Spleen (tissue), 11 donors: ENCODE measurements around the gene NADK2. TPM values are rescaled to one million over a fixed set of nuclear protein-coding genes. Genes with fewer than 3 reads are reported as not detected.

Experiments
- DNase-seq: peaks from one replicate; pipeline ENCODE4 v3.0.0-alpha.2; 2020
- H3K27ac ChIP-seq, 8 donors: fragments of 200-600 bp; sonication (generic) in 7 of 8; 1 replicate in 4 of 8; 2 replicates in 4 of 8; pipeline versions ENCODE4 v1.5.0 to v1.8.0; 2016 to 2021; ENCODE audit warnings: inconsistent platforms in 4 of 8, mild to moderate bottlenecking in 4 of 8, moderate library complexity in 1 of 8
- H3K27me3 ChIP-seq, 7 donors: fragments of 200-600 bp; sonication (generic) in 6 of 7; replicated peaks in 1 of 7; 1 replicate in 4 of 7; 2 replicates in 3 of 7; pipeline versions ENCODE4 v1.5.0 to v1.8.0; 2016 to 2021; ENCODE audit warnings: inconsistent platforms in 3 of 7, mild to moderate bottlenecking in 1 of 7
- H3K36me3 ChIP-seq, 6 donors: fragments of 200-600 bp; sonication (generic) in 5 of 6; 1 replicate in 4 of 6; 2 replicates in 2 of 6; pipeline versions ENCODE4 v1.5.0 to v1.8.0; 2016 to 2021; ENCODE audit warnings: inconsistent platforms in 2 of 6
- H3K4me1 ChIP-seq, 6 donors: fragments of 200-600 bp; sonication (generic) in 5 of 6; 1 replicate in 3 of 6; 2 replicates in 3 of 6; pipeline versions ENCODE4 v1.5.0 to v1.8.0; 2016 to 2021; ENCODE audit warnings: inconsistent platforms in 3 of 6
- H3K4me3 ChIP-seq, 8 donors: fragments of 200-600 bp; sonication (generic) in 7 of 8; 1 replicate in 4 of 8; 2 replicates in 4 of 8; pipeline versions ENCODE4 v1.5.0 to v1.8.0; 2016 to 2021; ENCODE audit warnings: inconsistent platforms in 4 of 8, mild to moderate bottlenecking in 4 of 8, moderate library complexity in 2 of 8
- H3K9me3 ChIP-seq, 8 donors: fragments of 200-600 bp; sonication (generic) in 7 of 8; 1 replicate in 4 of 8; 2 replicates in 4 of 8; pipeline versions ENCODE4 v1.5.0 to v1.8.0; 2016 to 2021; ENCODE audit warnings: inconsistent platforms in 4 of 8
- POLR2A ChIP-seq, 3 donors: fragments of 450-650 bp; IDR thresholded peaks; one replicate each; pipeline ENCODE4 v1.5.1; 2017; ENCODE audit warnings: antibody characterized with exemption in 3 of 3, mild to moderate bottlenecking in 1 of 3
- POLR2AphosphoS5 ChIP-seq, 3 donors: sonication (generic); formaldehyde crosslinking; IDR thresholded peaks; one replicate each; pipeline ENCODE4 v1.5.1; 2017; ENCODE audit warnings: antibody characterized with exemption in 3 of 3
- WGBS, 5 donors: extraction: QIAGEN DNeasy Blood & Tissue Kit in 3 of 5; methylation state at CpG; one replicate each; pipeline versions ENCODE4 v1.1.5 to v1.1.7; 2013 to 2018; 5-methylcytosine and 5-hydroxymethylcytosine counted together
- intact Hi-C: fragments of 100-400 bp; cut with DNase I; formaldehyde crosslinking; loops from one replicate; pipeline ENCODE4 v1.15.0; 2023; ENCODE audit warnings: low total_unique reads
- polyA plus RNA-seq, 3 donors: library from polyadenylated mRNA; stranded (reverse); fragments of 200-250 nt; gene quantifications; one replicate each; pipeline ENCODE4 v1.2.1, GENCODE V29; 2013
- total RNA-seq, 7 donors: library from RNA; depleted of rRNA in 3 of 7; stranded (reverse); fragments of >200 nt in 3 of 7; fragmentation: NEBNext Ultra II Directional in 4 of 7; extraction: Animal tissue kit (Norgen Biotek cat#: 25700) in 4 of 7; gene quantifications; one replicate each; pipeline versions ENCODE4 v1.1.0 to v1.2.1, GENCODE V29; 2016 to 2021
- TF ChIP-seq, protein P1 (sequence below), 11 experiments: fragments of 200-600 bp in 7 of 11; fragments of 450-650 bp in 4 of 11; sonication (generic) in 4 of 11; IDR thresholded peaks in 8 of 11; conservative IDR thresholded peaks in 3 of 11; 1 replicate in 7 of 11; 2 replicates in 4 of 11; pipeline versions ENCODE4 v1.4.0 to v1.8.0; 2016 to 2021; ENCODE audit warnings: antibody characterized with exemption in 11 of 11, inconsistent platforms in 4 of 11, mild to moderate bottlenecking in 1 of 11
- donor health status: healthy with polysubstance abuse.
- donor health status: DM: no; HTN: no; CAD: no; lungs with moderate emphysema.
- donor health status: DM: no; HTN: no; CAD: no.
- donor health status: Bipolar disorder and iron deficiency.
- donor health status: healthy.
- donor health status: DM: no; HTN: no; CAD: no.
- donor health status: DM: yes; HTN: yes; CAD: no.

Gene NADK2
- total and polyA plus RNA-seq, 10 donors: 5.3 to 21.8 (median 15.9) TPM

DNA sequence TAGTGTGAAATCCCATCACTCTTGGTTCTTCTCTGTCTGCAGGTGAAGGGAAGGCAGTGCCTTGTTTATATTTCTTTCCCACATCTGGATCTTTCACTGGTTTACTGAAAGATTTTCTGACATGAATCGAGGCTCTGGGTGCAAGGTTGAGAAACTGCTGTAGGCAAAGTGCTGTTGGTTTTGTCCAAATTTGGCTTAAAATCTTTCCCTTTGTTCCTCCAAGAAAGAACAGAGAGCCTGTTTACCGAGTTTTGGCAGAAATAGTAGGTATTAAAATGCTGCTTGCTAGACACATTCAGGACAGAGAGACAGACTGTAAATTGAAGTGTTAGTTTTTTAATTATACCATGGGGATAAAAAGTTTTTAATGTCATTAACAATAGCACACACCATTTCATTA is 68.3 kb downstream of the NADK2 start:
- Histone ChIP-seq H3K27ac (no peak overlapping the region), H3K27me3 (no peaks in the 10 kb centered on the region), H3K9me3 (no peaks in the 10 kb centered on the region), H3K4me1 (peaks cover 0 to 10% (median 0%) of the 10 kb centered on the region in 6 donors), H3K36me3 (peaks cover 0 to 96% (median 60%) of the 10 kb centered on the region in 6 donors), H3K4me3 (no peak overlapping the region)
- no peak for DNase-seq
- TF ChIP-seq POLR2A (IDR thresholded peaks at IDR 0.05) (no peak), POLR2AphosphoS5 (IDR thresholded peaks at IDR 0.05) (no peak)
- TF ChIP-seq, protein P1, sequence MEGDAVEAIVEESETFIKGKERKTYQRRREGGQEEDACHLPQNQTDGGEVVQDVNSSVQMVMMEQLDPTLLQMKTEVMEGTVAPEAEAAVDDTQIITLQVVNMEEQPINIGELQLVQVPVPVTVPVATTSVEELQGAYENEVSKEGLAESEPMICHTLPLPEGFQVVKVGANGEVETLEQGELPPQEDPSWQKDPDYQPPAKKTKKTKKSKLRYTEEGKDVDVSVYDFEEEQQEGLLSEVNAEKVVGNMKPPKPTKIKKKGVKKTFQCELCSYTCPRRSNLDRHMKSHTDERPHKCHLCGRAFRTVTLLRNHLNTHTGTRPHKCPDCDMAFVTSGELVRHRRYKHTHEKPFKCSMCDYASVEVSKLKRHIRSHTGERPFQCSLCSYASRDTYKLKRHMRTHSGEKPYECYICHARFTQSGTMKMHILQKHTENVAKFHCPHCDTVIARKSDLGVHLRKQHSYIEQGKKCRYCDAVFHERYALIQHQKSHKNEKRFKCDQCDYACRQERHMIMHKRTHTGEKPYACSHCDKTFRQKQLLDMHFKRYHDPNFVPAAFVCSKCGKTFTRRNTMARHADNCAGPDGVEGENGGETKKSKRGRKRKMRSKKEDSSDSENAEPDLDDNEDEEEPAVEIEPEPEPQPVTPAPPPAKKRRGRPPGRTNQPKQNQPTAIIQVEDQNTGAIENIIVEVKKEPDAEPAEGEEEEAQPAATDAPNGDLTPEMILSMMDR (IDR thresholded peaks at IDR 0.05 in 8 of 11, conservative IDR thresholded peaks at IDR 0.05 in 3 of 11): no peak
- WGBS, 5 donors: 81 to 93% (median 91%) methylated on average over 2 of the region's 2 CpGs
- intact Hi-C loops: no loop called here

DNA sequence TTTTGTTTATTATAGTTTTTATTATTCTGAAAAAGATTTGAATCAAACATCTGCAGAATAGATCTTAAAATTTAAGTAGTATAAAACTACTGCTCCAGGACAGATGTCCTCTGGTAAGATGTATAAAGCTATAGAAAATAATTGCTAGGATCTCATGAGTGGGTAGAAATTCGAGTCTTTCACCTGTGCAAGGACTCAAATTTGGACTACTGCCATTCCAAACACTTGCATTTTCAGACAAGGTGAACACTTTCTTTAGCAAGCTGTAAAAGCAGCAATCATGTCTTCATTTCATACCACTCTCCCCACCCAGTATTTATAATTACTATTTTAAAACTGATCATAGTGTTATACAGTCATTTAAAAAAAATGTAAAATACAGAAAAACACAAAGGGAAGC is 69.1 kb downstream of the NADK2 start:
- intact Hi-C loops: no loop called here
- peaks cover 2 to 96% (median 62%) of the 10 kb centered on the region in 6 donors for H3K36me3 ChIP-seq
- no peaks in the 10 kb centered on the region for H3K27me3 ChIP-seq

DNA sequence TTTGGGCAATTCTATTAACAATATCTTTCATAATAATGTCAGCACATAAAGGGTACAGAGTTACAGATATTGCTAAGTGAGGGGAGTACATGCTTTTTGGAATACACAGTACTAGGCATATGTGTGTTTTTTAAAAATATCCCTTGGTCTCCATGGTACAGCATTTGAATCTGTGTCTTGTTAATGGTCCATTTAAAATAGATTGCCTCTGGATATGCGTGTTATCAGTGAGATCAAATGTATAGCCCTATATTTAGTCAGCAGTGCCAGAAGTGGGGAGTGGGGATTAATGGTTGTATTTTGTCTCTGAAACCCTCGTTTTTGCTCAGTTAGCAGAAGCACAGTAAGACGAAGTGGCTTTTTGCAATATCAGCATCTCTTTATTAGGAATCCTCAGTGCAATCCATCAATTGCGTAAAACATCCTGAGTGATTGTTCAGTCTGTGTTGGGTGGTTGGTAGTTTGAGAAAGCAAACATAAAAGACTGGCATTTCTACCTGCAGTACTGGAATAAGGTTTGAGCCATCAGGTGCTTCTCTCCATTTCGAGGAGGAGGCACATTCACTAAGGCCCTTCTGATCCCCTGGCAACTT is 70.8 kb downstream of the NADK2 start:
- no peak for DNase-seq
- H3K9me3 ChIP-seq: no peaks in the 10 kb centered on the region
- H3K4me1 ChIP-seq: peaks cover 0 to 10% (median 0%) of the 10 kb centered on the region in 6 donors
- H3K4me3 ChIP-seq: no peak overlapping the region
- WGBS, 5 donors: 75 to 93% (median 82%) methylated on average over 5 of the region's 5 CpGs
- peaks cover 2 to 100% (median 65%) of the 10 kb centered on the region in 6 donors for H3K36me3 ChIP-seq
- no peaks in the 10 kb centered on the region for H3K27me3 ChIP-seq
- intact Hi-C loops: no loop called here
- H3K27ac ChIP-seq: no peak overlapping the region
- no peak for TF ChIP-seq POLR2AphosphoS5 (IDR thresholded peaks at IDR 0.05)
- TF ChIP-seq, protein P1 (IDR thresholded peaks at IDR 0.05 in 8 of 11, conservative IDR thresholded peaks at IDR 0.05 in 3 of 11): no peak
- no peak for TF ChIP-seq POLR2A (IDR thresholded peaks at IDR 0.05)

More for the DNA sequence above, 69.1 kb downstream of the NADK2 start:
- WGBS, 5 donors: 79 to 97% (median 87%) methylated on average over 1 of the region's 1 CpG
- Histone ChIP-seq H3K9me3 (no peaks in the 10 kb centered on the region), H3K4me3 (no peak overlapping the region), H3K27ac (no peak overlapping the region), H3K4me1 (peaks cover 0 to 10% (median 0%) of the 10 kb centered on the region in 6 donors)
- TF ChIP-seq POLR2A (IDR thresholded peaks at IDR 0.05): no peak
- TF ChIP-seq POLR2AphosphoS5 (IDR thresholded peaks at IDR 0.05): no peak
- TF ChIP-seq, protein P1 (IDR thresholded peaks at IDR 0.05 in 8 of 11, conservative IDR thresholded peaks at IDR 0.05 in 3 of 11): no peak
- DNase-seq: no peak

- no peaks in the 10 kb centered on the region for H3K9me3 ChIP-seq
- H3K27me3 ChIP-seq: no peaks in the 10 kb centered on the region
- TF ChIP-seq, protein P1 (IDR thresholded peaks at IDR 0.05 in 8 of 11, conservative IDR thresholded peaks at IDR 0.05 in 3 of 11): no peak
- TF ChIP-seq POLR2A (IDR thresholded peaks at IDR 0.05) (no peak), POLR2AphosphoS5 (IDR thresholded peaks at IDR 0.05) (no peak)
- H3K4me1 ChIP-seq: peaks cover 0 to under 1% (median 0%) of the 10 kb centered on the region in 6 donors
- peaks cover 4 to 100% (median 79%) of the 10 kb centered on the region in 6 donors for H3K36me3 ChIP-seq
- no peak for DNase-seq
- 63 to 80% (median 74%) methylated on average over 4 of the region's 4 CpGs for WGBS, 5 donors
- H3K27ac ChIP-seq: no peak overlapping the region
- intact Hi-C loops: no loop called here
- H3K4me3 ChIP-seq: no peak overlapping the region
These were observed 73.0 kb downstream of the NADK2 start for GRCh38 chr5:36168737-36169136.
